HG03025 (cell line): ENCODE data around the gene ERO1B.

ENCODE experiments used
- ATAC-seq: cut with Tn5 transposase; IDR thresholded peaks from one replicate; pipeline ENCODE4 v1.9.1; 2021; ENCODE audit warnings: mild to moderate bottlenecking, moderate library complexity; ENCODE audit not compliant: unreplicated experiment, low FRiP score

Gene ERO1B

DNA sequence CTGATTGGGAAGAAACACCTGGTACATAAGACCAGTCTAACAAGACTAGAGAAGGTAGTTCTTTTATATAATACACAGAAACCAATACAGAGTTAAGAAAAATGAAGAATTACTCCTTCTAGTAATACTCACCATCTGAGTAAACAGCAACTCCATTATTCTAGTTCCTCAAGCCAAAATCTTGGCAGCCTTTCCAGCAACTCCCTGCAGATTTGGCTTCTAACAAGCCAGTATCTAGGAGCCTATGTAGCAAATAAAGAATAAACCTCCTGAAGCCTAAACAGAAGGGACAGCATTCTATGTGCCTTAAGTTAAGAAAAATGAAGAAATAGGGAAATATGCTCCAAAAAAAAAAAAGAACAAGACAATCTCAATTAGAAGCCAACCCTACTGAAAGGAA is 24.5 kb downstream of the ERO1B start:
- no peak for ATAC-seq

DNA sequence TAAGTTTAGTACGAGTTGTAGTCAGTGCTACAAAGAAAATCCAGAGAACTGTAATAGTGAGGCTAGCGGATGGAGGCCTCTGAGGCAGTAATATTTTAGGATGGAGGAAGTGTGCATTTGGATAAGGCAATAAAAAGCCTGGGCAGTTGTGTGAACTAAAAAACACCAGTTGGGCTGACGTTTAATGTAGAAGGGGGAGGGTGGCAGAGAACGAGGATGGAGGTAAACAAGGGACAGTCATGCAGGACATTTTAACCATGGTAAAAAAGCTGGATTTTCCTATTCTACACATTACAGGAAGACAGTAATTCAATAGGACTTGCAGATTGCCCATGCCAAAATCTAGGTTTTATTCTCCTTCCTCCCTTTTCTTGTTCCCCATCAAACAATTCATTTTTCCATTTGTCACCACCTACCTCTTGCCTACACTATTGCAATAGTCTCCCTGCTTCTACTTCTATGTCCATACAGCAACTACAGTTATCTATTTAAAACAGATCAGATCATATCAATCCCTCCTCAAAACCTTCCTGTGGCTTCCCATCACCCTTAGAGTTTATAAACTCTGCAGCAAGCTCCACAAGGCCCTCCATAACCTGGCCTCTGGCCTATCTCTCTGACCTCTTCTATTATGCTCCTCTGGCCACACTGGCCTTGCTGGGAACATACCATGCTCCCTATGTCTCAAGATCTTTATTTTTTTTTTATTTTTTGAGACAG is 27.7 kb downstream of the ERO1B start:
- ATAC-seq = no peak

GRCh38 chr1:236253119-236253518 is 28.6 kb downstream of the ERO1B start:
- ATAC-seq = no peak

DNA sequence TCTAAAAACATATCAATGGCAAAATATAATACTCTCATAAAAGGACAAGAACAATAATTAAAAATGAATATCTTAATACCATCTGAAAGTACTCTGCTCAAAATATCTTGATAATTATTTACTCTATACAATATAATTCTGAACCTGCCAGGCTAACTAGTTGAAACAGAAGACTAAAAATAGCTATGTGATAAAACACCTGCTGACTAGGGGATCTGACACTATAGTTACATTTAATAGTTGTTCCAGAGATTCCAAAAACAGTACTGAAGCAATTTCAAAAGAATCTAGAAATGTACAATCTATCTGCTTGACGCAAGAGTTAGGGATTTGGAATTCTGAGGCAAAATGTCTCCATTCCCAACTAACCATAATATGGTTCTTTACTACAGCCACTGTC is 30.2 kb downstream of the ERO1B start:
- ATAC-seq = no peak

DNA sequence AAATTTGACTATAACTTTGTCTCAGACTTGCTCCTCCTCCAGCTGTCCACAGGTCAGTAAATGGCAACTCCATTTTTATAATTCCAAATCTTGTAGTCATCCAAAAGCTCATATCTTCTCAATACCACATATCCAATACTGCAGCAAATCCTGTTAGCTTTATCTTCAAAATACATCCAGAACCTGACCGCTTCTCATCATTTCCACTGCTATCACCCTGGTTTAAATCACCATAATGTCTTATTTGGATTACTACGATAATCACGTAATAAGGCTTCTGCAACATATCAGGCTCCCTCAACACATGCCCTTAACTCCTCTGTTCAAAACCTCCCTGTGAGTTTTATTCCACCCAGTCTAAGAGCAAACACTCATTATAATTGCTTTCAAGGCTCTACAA is 34.5 kb downstream of the ERO1B start:
- ATAC-seq = no peak

- ATAC-seq = no peak
These were observed 39.2 kb downstream of the ERO1B start for GRCh38 chr1:236242568-236242967.

DNA sequence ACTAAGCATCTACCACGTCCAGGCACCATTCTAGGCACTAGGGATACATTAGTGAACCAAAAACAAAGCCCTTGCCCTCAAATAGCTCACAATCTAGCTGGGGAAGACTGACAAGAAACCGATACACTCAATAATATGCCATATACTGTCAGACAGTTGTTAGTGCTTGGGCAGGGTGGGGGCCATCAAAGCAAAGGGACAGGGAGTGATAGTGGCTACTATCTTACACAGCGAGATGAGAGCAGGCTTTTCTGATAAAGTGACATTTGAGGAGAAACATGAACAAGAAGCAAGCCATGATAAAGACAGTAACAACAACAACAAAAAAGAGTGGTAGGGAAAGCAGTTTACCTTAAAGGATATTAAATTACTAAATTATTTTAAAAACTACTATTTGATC is 41.1 kb downstream of the ERO1B start:
- no peak for ATAC-seq

DNA sequence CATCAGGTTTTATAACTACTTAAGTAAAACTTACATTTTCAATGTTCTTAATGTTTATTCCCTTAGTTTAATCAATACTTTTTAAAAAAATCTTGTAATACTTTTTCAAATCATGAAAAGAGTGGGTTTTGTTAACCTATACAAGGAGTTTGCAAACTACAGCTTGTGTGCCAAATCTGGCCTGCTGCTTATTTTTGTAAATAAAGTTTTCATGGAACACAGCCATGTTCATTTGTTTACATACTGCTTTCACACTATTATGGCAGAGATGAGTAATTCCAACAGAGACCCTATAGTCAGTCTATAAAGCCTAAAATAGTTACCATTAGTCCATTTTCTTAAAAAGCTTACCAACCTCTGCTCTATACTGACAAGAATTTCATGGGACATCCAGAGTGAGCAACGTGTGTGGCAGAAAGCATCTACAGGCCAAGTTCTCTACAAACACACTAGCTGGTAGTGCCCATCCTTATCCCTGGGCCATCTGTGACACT is 42.6 kb downstream of the ERO1B start:
- no peak for ATAC-seq

- ATAC-seq = no peak
These were observed 46.6 kb downstream of the ERO1B start for GRCh38 chr1:236235116-236235515.

DNA sequence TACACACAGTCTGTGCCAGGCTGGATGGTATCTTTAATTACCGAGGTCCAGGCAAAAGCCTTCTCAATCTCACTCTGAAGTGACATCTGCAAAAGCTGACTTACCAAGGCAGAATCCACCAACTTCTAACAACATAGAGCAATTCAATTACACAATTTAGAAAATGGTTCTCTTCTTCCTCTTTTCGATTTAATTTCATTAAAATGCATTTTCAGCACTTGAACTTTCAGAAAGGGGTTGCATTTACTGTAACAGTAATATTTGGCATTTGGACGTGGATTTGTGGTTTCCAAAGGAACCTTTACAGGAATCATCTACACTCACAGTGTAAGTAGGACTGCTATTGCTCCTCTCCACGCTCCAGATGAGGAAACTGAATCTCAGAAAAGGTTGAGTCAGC is 53.3 kb downstream of the ERO1B start:
- ATAC-seq = no peak

GRCh38 chr1:236222632-236223031 is 59.1 kb downstream of the ERO1B start:
- ATAC-seq = no peak

DNA sequence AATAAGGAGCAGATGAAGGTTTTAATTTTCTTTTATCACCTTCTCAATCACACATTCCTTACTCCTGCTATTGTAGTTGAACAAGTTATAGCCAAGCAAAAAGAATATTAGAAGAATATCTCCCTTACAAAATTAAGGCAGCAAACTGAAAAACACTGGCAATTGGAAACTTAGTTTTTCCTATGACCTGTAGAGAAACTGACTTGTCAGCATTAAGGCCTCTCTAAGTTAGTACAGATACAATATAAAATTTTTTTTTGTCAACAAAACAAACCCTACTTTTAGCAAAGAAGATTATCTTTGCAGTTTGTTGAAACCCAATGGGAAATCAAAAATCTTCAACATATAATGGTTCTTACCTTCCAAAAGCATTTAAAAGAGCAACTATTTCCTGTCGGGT is 61.3 kb downstream of the ERO1B start:
- ATAC-seq = no peak

DNA sequence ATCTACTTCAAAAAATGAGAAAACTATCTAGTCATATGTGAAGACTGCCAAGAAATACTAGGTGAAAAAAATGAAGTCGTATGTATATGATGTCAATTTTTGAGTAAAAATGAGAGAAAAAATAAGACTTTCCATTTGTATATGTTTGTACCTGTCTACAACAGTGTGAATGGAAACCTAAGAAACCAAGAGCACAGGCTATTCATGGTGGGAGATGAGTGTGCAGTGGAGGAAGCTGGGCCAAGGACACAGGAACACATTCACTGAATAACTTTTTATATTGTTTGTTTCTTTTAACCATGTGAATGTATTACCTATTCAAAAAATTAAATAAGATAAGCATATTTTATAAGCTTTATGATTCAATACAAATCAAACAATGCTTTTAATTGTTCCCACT is 67.0 kb downstream of the ERO1B start:
- no peak for ATAC-seq

DNA sequence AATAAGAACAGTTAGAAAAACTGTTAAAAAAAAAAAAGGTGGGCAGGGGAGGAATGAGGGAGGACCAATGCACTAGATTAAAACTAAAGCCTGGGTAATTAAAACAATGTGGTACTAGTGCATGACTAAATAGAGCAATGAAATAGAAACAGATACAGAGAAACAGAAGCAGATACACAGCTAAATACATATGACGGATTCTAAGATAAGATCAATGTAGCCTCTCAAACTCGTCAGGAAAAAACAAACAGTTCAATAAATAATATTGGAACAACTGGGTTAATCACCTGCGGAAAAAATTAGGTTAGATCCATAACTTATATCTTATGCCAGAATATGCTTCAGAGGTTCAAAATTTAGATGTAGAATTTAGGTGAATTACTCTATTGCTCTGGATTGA is 68.2 kb downstream of the ERO1B start:
- ATAC-seq = no peak

GRCh38 chr1:236211815-236212214 is 69.9 kb downstream of the ERO1B start:
- ATAC-seq = no peak

DNA sequence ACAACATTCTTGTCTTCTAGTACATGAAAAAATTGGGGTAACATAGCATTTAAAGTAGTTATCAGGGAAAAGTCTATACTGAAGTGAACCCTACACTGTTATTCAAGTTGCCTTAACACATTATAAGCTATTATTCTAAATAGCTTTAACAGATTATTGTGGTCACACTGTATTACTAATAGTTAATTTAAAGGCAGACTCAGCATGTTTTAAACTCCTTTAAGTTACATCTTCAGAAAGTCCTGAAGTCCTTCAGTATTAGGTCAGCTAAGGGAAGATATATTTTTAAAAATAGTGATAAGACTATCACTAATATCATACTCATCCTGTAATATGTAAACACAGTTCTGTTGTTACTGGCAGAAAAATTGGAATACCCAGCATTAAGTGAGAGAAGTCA is 72.0 kb downstream of the ERO1B start:
- no peak for ATAC-seq

DNA sequence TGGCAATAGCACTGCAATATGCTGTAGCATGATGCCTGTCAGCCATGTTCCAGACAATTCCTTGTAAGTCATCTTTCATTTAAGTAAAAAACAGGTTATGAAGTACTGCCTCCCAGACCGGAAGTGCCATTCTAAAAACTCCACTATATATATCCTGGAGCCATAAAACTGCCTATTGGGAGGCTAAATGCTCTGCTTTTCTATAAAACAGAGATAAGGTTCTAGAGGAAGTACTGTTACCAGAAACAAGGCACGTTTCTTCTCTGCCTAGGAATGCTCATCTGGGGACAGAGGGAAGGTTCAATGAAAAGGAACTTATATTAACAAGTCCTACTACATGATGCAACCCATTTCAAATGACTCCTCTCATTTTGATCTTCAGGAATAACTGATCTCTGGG is 72.6 kb downstream of the ERO1B start:
- ATAC-seq = no peak

DNA sequence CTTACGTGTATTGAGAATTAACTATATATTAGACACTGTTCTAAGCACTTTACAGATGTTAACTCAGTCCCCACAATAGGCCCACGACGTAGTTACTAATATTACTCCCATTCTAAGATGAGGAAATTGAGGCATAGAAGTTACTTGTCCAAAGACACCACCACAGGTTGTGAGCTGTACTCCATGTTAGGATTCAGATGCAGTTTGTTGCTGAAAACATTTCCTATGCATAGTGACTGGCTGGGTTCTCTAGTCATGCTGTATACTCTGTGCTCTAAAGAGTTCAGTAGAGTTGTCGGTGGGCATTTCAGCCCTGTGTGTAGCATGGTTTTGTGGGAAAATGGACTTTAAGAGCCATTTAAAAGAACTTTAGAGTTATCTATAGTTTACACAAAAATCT is 74.2 kb downstream of the ERO1B start:
- no peak for ATAC-seq

GRCh38 chr1:236207121-236207520 is 74.6 kb downstream of the ERO1B start:
- no peak for ATAC-seq

- no peak for ATAC-seq
These were observed 75.2 kb downstream of the ERO1B start for GRCh38 chr1:236206548-236206947.

- ATAC-seq = no peak
These were observed 77.1 kb downstream of the ERO1B start for GRCh38 chr1:236204656-236205055.

GRCh38 chr1:236204039-236204438 is 77.7 kb downstream of the ERO1B start:
- no peak for ATAC-seq

GRCh38 chr1:236201786-236202185 is 80.0 kb downstream of the ERO1B start:
- ATAC-seq = no peak
